Heart left ventricle (tissue), 16 donors: Measurements from ENCODE around the gene NR3C2. TPM values are rescaled to one million over a fixed set of nuclear protein-coding genes. Genes with fewer than 3 reads are reported as not detected.

ENCODE experiments used
- ATAC-seq, 4 donors: fragments of 200-7000 bp; cut with Tn5 transposase; one replicate each; pipeline ENCODE4 v1.9.1; 2020 to 2022; ENCODE audit warnings: moderate library complexity in 4 of 4, mild to moderate bottlenecking in 3 of 4, moderate number of reproducible peaks in 1 of 4
- DNase-seq, 5 donors: peaks; one replicate each; pipeline ENCODE4 v3.0.0-alpha.2; 2020
- H3K27ac ChIP-seq, 12 donors: fragments of 200-600 bp; sonication (generic) in 4 of 12; one replicate each; pipeline versions ENCODE4 v1.5.0 to v1.8.0; 2016 to 2022; ENCODE audit warnings: mild to moderate bottlenecking in 2 of 12
- H3K27me3 ChIP-seq, 9 donors: fragments of 200-600 bp; sonication (generic) in 2 of 9; one replicate each; pipeline versions ENCODE4 v1.5.1 to v1.8.0; 2016 to 2022; ENCODE audit warnings: mild to moderate bottlenecking in 3 of 9
- H3K36me3 ChIP-seq, 9 donors: fragments of 200-600 bp; sonication (generic) in 2 of 9; one replicate each; pipeline versions ENCODE4 v1.5.0 to v1.8.0; 2018 to 2022; ENCODE audit warnings: mild to moderate bottlenecking in 2 of 9
- H3K4me1 ChIP-seq, 12 donors: fragments of 200-600 bp; sonication (generic) in 4 of 12; one replicate each; pipeline versions ENCODE4 v1.5.0 to v1.8.0; 2016 to 2022; ENCODE audit warnings: mild to moderate bottlenecking in 3 of 12
- H3K4me3 ChIP-seq, 12 donors: fragments of 200-600 bp; sonication (generic) in 4 of 12; one replicate each; pipeline versions ENCODE4 v1.5.0 to v1.8.0; 2017 to 2022; ENCODE audit warnings: mild to moderate bottlenecking in 9 of 12, moderate library complexity in 4 of 12
- H3K9me3 ChIP-seq, 12 donors: fragments of 200-600 bp; sonication (generic) in 4 of 12; one replicate each; pipeline versions ENCODE4 v1.5.0 to v1.8.0; 2016 to 2022; ENCODE audit warnings: mild to moderate bottlenecking in 1 of 12
- CTCF ChIP-seq, 12 donors: fragments of 200-600 bp; sonication (generic) in 4 of 12; IDR thresholded peaks; one replicate each; pipeline versions ENCODE4 v1.5.0 to v1.8.0; 2018 to 2022; ENCODE audit warnings: antibody characterized with exemption in 12 of 12, mild to moderate bottlenecking in 5 of 12
- POLR2A ChIP-seq, 2 donors: fragments of 450-650 bp; IDR thresholded peaks; one replicate each; pipeline ENCODE4 v1.6.1; 2017; ENCODE audit warnings: antibody characterized with exemption in 2 of 2, mild to moderate bottlenecking in 2 of 2, moderate library complexity in 2 of 2
- WGBS, 4 donors: extraction: QIAGEN DNeasy Blood & Tissue Kit in 2 of 4; methylation state at CpG; one replicate each; pipeline versions ENCODE4 v1.1.5 to v1.1.7; 2013 to 2018; 5-methylcytosine and 5-hydroxymethylcytosine counted together
- intact Hi-C, 10 donors: fragments of 100-400 bp; cut with DNase I; formaldehyde crosslinking; loops; one replicate each; pipeline versions ENCODE4 v1.11.1 to v1.14.2; 2022
- polyA plus RNA-seq, 2 donors: library from polyadenylated mRNA; stranded (reverse); fragments of 200-250 nt; gene quantifications; one replicate each; pipeline ENCODE4 v1.2.3, GENCODE V29; 2013
- total RNA-seq, 9 donors: library from RNA; depleted of rRNA in 2 of 9; stranded (reverse); fragments of >200 nt in 2 of 9; fragmentation: NEBNext Ultra II Directional in 3 of 9; extraction: Animal tissue kit (Norgen Biotek cat#: 25700) in 3 of 9; gene quantifications; one replicate each; pipeline versions ENCODE4 v1.1.0 to v1.2.4, GENCODE V29; 2016 to 2023
- donor health status: ischemic (EF 13 %, LVEDD 7.1; RV severe dilation, severe dysfunction).
- donor health status: healthy with polysubstance abuse.
- donor health status: DM: no; HTN: yes; CAD: no.
- donor health status: DM: no; HTN: no; CAD: no.
- donor health status: ischemic (EF 25% LVEDD 6.9; RV normal size, moderate dysfunction).
- donor health status: ischemic (EF 25% LVEDD 5.7; RV mildly dilated, moderate dysfunction).
- donor health status: healthy.
- donor health status: DM: yes; HTN: yes; CAD: no.
- donor health status: ischemic (EF 35%, LVEDD 5.7; RV mildly dilated, moderate dysfunction).
- donor health status: nonischemic (EF 11% LVEDD 7.7; RV severe dilation, severe dysfunction).
- donor health status: DM: yes; HTN: yes; CAD: no.
- donor health status: PGD.
- donor health status: ischemic (EF 29% LVEDD 5.4; RV normal size, mild dysfunction).
- donor health status: nonischemic (EF 23%, LVEDD 6.1; RV moderate dilation, normal function).

The NR3C2 gene
- total and polyA plus RNA-seq, 11 donors: 3.6 to 26.5 (median 18.4) TPM

GRCh38 chr4:148263802-148264201 is 178.4 kb downstream of the NR3C2 start:
- H3K36me3 ChIP-seq: no peaks in the 10 kb centered on the region
- H3K4me3 ChIP-seq: no peak overlapping the region
- peaks cover 0 to 3% (median 0%) of the 10 kb centered on the region in 12 donors for H3K9me3 ChIP-seq
- DNase-seq: no peak
- no peaks in the 10 kb centered on the region for H3K27me3 ChIP-seq
- 94 to 96% (median 95%) methylated on average over 2 of the region's 2 CpGs for WGBS, 4 donors
- H3K4me1 ChIP-seq: peaks cover 0 to 8% (median 0%) of the 10 kb centered on the region in 12 donors
- ATAC-seq: no peak
- intact Hi-C loops: no loop called here
- H3K27ac ChIP-seq: no peak overlapping the region
- TF ChIP-seq POLR2A (IDR thresholded peaks at IDR 0.05): no peak
- no peak for TF ChIP-seq CTCF (IDR thresholded peaks at IDR 0.05)

GRCh38 chr4:148263127-148263526 is 179.1 kb downstream of the NR3C2 start:
- Histone ChIP-seq H3K27ac (no peak overlapping the region), H3K9me3 (peaks cover 0 to 3% (median 0%) of the 10 kb centered on the region in 12 donors), H3K27me3 (no peaks in the 10 kb centered on the region), H3K36me3 (no peaks in the 10 kb centered on the region), H3K4me3 (no peak overlapping the region), H3K4me1 (peaks cover 0 to 10% (median 0%) of the 10 kb centered on the region in 12 donors)
- DNase-seq: no peak
- 95 to 97% (median 96%) methylated on average over 4 of the region's 4 CpGs for WGBS, 4 donors
- no peak for TF ChIP-seq CTCF (IDR thresholded peaks at IDR 0.05)
- ATAC-seq: no peak
- intact Hi-C loops: no loop called here

GRCh38 chr4:148261848-148262247 is 180.4 kb downstream of the NR3C2 start:
- TF ChIP-seq CTCF (IDR thresholded peaks at IDR 0.05) (no peak), POLR2A (IDR thresholded peaks at IDR 0.05) (no peak)
- H3K27me3 ChIP-seq: no peaks in the 10 kb centered on the region
- intact Hi-C loops: no loop called here

GRCh38 chr4:148259841-148260240 is 182.4 kb downstream of the NR3C2 start:
- intact Hi-C loops: no loop called here
- DNase-seq: no peak
- TF ChIP-seq POLR2A (IDR thresholded peaks at IDR 0.05) (no peak), CTCF (IDR thresholded peaks at IDR 0.05) (no peak)
- Histone ChIP-seq H3K4me1 (peaks cover 0 to 23% (median 3%) of the 10 kb centered on the region in 12 donors), H3K4me3 (no peak overlapping the region), H3K27me3 (no peaks in the 10 kb centered on the region), H3K9me3 (peaks cover 0 to 2% (median 0%) of the 10 kb centered on the region in 12 donors), H3K36me3 (no peaks in the 10 kb centered on the region), H3K27ac (no peak overlapping the region)
- no peak for ATAC-seq
- WGBS, 4 donors: 94 to 99% (median 98%) methylated on average over 3 of the region's 3 CpGs

More at GRCh38 chr4:148261848-148262247, 180.4 kb downstream of the NR3C2 start:
- no peak overlapping the region for H3K27ac ChIP-seq
- H3K36me3 ChIP-seq: no peaks in the 10 kb centered on the region
- no peak for DNase-seq
- ATAC-seq: no peak
- 76 to 96% (median 87%) methylated on average over 4 of the region's 4 CpGs for WGBS, 4 donors
- H3K9me3 ChIP-seq: peaks cover 0 to 3% (median 0%) of the 10 kb centered on the region in 12 donors
- peaks cover 0 to 13% (median 0%) of the 10 kb centered on the region in 12 donors for H3K4me1 ChIP-seq
- no peak overlapping the region for H3K4me3 ChIP-seq
